H9 (cell line): Measurements from ENCODE around the gene ANO2. TPM values are rescaled to one million over a fixed set of nuclear protein-coding genes. Genes with fewer than 3 reads are reported as not detected.

ENCODE experiments used
- DNase-seq: peaks from one replicate; pipeline ENCODE4 v3.0.0-alpha.2; 2017
- H2AFZ ChIP-seq: one replicate; pipeline ENCODE4 v1.6.1; 2013; ENCODE audit warnings: mild to moderate bottlenecking, low read length, control low read depth, moderate library complexity
- H2AK5ac ChIP-seq: 2 replicates; pipeline ENCODE4 v1.6.1; 2013; ENCODE audit warnings: low read length, control low read depth, mixed read lengths; ENCODE audit not compliant: insufficient read length
- H2BK120ac ChIP-seq: one replicate; pipeline ENCODE4 v1.6.1; 2013; ENCODE audit warnings: low read depth, mild to moderate bottlenecking, low read length, control low read depth, inconsistent platforms; ENCODE audit not compliant: poor library complexity, severe bottlenecking
- H2BK12ac ChIP-seq: 2 replicates; pipeline ENCODE4 v1.6.1; 2013; ENCODE audit warnings: low read length, control low read depth, mixed read lengths, low read depth; ENCODE audit not compliant: insufficient read length
- H2BK15ac ChIP-seq: 2 replicates; pipeline ENCODE4 v1.6.1; 2013; ENCODE audit warnings: low read depth, low read length, control low read depth
- H2BK20ac ChIP-seq: one replicate; pipeline ENCODE4 v1.6.1; 2013; ENCODE audit warnings: low read depth, mild to moderate bottlenecking, low read length, control low read depth, inconsistent platforms; ENCODE audit not compliant: poor library complexity, severe bottlenecking
- H2BK5ac ChIP-seq: 2 replicates; pipeline ENCODE4 v1.6.1; 2013; ENCODE audit warnings: low read length, control low read depth, mixed read lengths; ENCODE audit not compliant: insufficient read length
- H3K14ac ChIP-seq: 2 replicates; pipeline ENCODE4 v1.6.1; 2013; ENCODE audit warnings: low read length, control low read depth; ENCODE audit not compliant: insufficient read depth
- H3K18ac ChIP-seq: 2 replicates; pipeline ENCODE4 v1.6.1; 2013; ENCODE audit warnings: low read depth, mild to moderate bottlenecking, mixed read lengths, low read length, control low read depth; ENCODE audit not compliant: insufficient read length
- H3K23ac ChIP-seq: 2 replicates; pipeline ENCODE4 v1.6.1; 2013; ENCODE audit warnings: low read length, control low read depth, mixed read lengths, low read depth; ENCODE audit not compliant: insufficient read length
- H3K23me2 ChIP-seq: 2 replicates; pipeline ENCODE4 v1.6.1; 2013; ENCODE audit warnings: low read depth, mild to moderate bottlenecking, mixed read lengths, low read length, control low read depth; ENCODE audit not compliant: insufficient read length, poor library complexity, severe bottlenecking
- H3K27ac ChIP-seq: 2 replicates; pipeline ENCODE4 v1.5.1; 2013; ENCODE audit warnings: low read length, control low read depth, mixed read lengths, low read depth; ENCODE audit not compliant: insufficient read length
- H3K27me3 ChIP-seq: 2 replicates; pipeline ENCODE4 v1.6.1; 2013; ENCODE audit warnings: low read length, control low read depth, inconsistent platforms; ENCODE audit not compliant: insufficient read depth
- H3K4ac ChIP-seq: 2 replicates; pipeline ENCODE4 v1.6.1; 2013; ENCODE audit warnings: low read depth, mild to moderate bottlenecking, control low read depth, inconsistent platforms, low read length, moderate library complexity
- H3K4me1 ChIP-seq: 2 replicates; pipeline ENCODE4 v1.6.1; 2013; ENCODE audit warnings: low read length, control low read depth, inconsistent platforms; ENCODE audit not compliant: insufficient read depth
- H3K4me2 ChIP-seq: 2 replicates; pipeline ENCODE4 v1.6.1; 2013; ENCODE audit warnings: low read length, control low read depth, mixed read lengths; ENCODE audit not compliant: insufficient read length, insufficient read depth
- H3K56ac ChIP-seq: 2 replicates; pipeline ENCODE4 v1.6.1; 2013; ENCODE audit warnings: low read depth, mild to moderate bottlenecking, mixed read lengths, low read length, control low read depth; ENCODE audit not compliant: insufficient read length
- H3K79me1 ChIP-seq: 2 replicates; pipeline ENCODE4 v1.6.1; 2013; ENCODE audit warnings: low read depth, mild to moderate bottlenecking, moderate library complexity, low read length, control low read depth, inconsistent platforms; ENCODE audit not compliant: insufficient read depth, poor library complexity, severe bottlenecking
- H3K79me2 ChIP-seq: 2 replicates; pipeline ENCODE4 v1.6.1; 2013; ENCODE audit warnings: low read length, control low read depth, inconsistent platforms; ENCODE audit not compliant: insufficient read depth
- H3K9ac ChIP-seq: 2 replicates; pipeline ENCODE4 v1.6.1; 2013; ENCODE audit warnings: low read length, control low read depth, mixed read lengths; ENCODE audit not compliant: insufficient read length; ENCODE audit errors: extremely low read depth
- H3K9me3 ChIP-seq: one replicate; pipeline ENCODE4 v1.6.1; 2013; ENCODE audit warnings: low read depth, low read length, inconsistent platforms; ENCODE audit not compliant: control insufficient read depth
- H3T11ph ChIP-seq: one replicate; pipeline ENCODE4 v1.6.1; 2013; ENCODE audit warnings: mild to moderate bottlenecking, low read length, control low read depth, inconsistent platforms
- H4K20me1 ChIP-seq: one replicate; pipeline ENCODE4 v1.6.1; 2013; ENCODE audit not compliant: control insufficient read depth, insufficient read length, insufficient read depth
- H4K5ac ChIP-seq: 2 replicates; pipeline ENCODE4 v1.6.1; 2013; ENCODE audit warnings: low read depth, mild to moderate bottlenecking, mixed read lengths, low read length, control low read depth; ENCODE audit not compliant: insufficient read length
- H4K8ac ChIP-seq: replicated peaks from 2 replicates; pipeline ENCODE4 v1.6.1; 2013; ENCODE audit warnings: low read length, control low read depth, mixed read lengths, low read depth; ENCODE audit not compliant: insufficient read length
- H4K91ac ChIP-seq: 2 replicates; pipeline ENCODE4 v1.6.1; 2013; ENCODE audit warnings: low read depth, mild to moderate bottlenecking, moderate library complexity, mixed read lengths, low read length, control low read depth; ENCODE audit not compliant: insufficient read length
- H3K27ac Mint-ChIP-seq, 3 experiments: 2 replicates in 2 of 3; 3 replicates in 1 of 3; pipeline ENCODE4 v1.8.0; 2020 to 2021; ENCODE audit warnings: mixed read lengths in 3 of 3, mild to moderate bottlenecking in 1 of 3, moderate library complexity in 1 of 3
- H3K27me3 Mint-ChIP-seq: 2 replicates; pipeline ENCODE4 v1.8.0; 2021; ENCODE audit warnings: low read depth, mild to moderate bottlenecking, moderate library complexity, mixed read lengths
- H3K36me3 Mint-ChIP-seq, 3 experiments: 2 replicates in 2 of 3; 3 replicates in 1 of 3; pipeline ENCODE4 v1.8.0; 2020 to 2021; ENCODE audit warnings: low read depth in 3 of 3, mixed read lengths in 3 of 3; ENCODE audit not compliant: insufficient read depth in 1 of 3
- H3K4me1 Mint-ChIP-seq, 2 experiments: 2 replicates each; pipeline ENCODE4 v1.8.0; 2020; ENCODE audit warnings: mixed read lengths in 2 of 2
- H3K4me3 Mint-ChIP-seq, 2 experiments: 2 replicates in 1 of 2; 3 replicates in 1 of 2; pipeline ENCODE4 v1.8.0; 2020 to 2021; ENCODE audit warnings: mild to moderate bottlenecking in 2 of 2, mixed read lengths in 2 of 2, moderate library complexity in 1 of 2
- H3K9me3 Mint-ChIP-seq, 2 experiments: 2 replicates in 1 of 2; 3 replicates in 1 of 2; pipeline ENCODE4 v1.8.0; 2020; ENCODE audit warnings: mild to moderate bottlenecking in 2 of 2, mixed read lengths in 2 of 2, moderate library complexity in 1 of 2
- WGBS: extraction: QIAGEN DNeasy Blood & Tissue Kit; methylation state at CpG from one replicate; pipeline ENCODE4 v1.1.7; 2013; ENCODE audit warnings: missing lambda C conversion rate, low lambda C conversion rate, mixed read lengths; ENCODE audit not compliant: insufficient read length; ENCODE audit errors: extremely low coverage; 5-methylcytosine and 5-hydroxymethylcytosine counted together
- total RNA-seq: library from RNA; stranded (reverse); gene quantifications from 2 replicates; pipeline ENCODE4 v1.2.1, GENCODE V29; 2021
- TF ChIP-seq, protein P1 (sequence below): fragments of 200-600 bp; sonication (generic); conservative IDR thresholded peaks from 3 replicates; pipeline ENCODE4 v1.8.0; 2021; ENCODE audit warnings: antibody characterized with exemption, mild to moderate bottlenecking

ANO2 gene
- total RNA-seq, 1 experiment from 2014 or later, result 3.8 TPM

DNA sequence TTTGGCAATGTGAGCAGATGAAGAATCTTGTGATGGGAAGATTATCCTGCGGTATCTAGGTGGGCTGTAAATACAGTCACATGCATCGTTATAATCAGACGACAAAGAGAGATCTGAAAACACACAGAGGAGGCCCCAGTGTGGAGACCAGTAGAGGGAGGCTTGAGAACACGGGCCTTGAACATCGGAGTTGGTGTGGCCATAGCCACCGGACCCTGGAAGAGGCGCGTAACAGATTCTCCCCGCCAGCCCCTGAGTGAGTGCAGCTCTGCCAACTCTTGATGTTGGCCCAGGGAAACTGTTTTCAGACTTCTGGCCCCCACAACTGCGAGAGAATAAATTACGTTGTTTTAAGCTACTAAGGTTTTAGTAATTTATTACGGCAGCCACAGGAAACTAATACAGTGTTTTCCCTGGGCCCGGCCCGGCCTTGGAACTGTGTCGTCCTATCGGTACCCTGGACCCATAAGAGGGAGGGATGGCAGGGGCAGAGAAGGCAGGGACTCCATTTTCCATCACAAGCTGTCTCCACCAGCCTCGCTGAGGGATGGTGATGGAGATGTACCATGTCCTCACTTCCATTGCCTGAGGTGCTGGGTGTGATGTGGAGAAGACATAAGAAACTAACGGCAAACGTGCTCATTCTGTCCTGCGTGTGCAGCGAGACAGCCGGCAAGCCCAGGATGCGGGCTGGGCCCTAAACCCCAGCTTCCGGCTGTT lies 421.5 kb downstream of the ANO2 start:
- WGBS, result no CpG with 5 or more reads among the region's 24 CpGs
- Histone ChIP-seq H3K4ac (no peak overlapping the region), H3K56ac (no peak overlapping the region), H3K9ac (no peak overlapping the region), H2BK120ac (no peak overlapping the region), H3K27ac (no peak overlapping the region), H3K23me2 (no peaks in the 10 kb centered on the region), H3K27me3 (no peaks in the 10 kb centered on the region), H3K9me3 (no peaks in the 10 kb centered on the region), H3K79me2 (no peaks in the 10 kb centered on the region), H4K91ac (no peak overlapping the region), H3K23ac (no peak overlapping the region), H3K4me2 (no peak overlapping the region), H2BK15ac (no peak overlapping the region), H3K4me1 (no peaks in the 10 kb centered on the region), H2BK20ac (no peak overlapping the region), H4K8ac (no peak overlapping the region), H2BK5ac (no peak overlapping the region), H3K14ac (no peak overlapping the region), H3K18ac (no peak overlapping the region), H2BK12ac (no peak overlapping the region), H2AFZ (no peak overlapping the region), H4K20me1 (no peaks in the 10 kb centered on the region), H2AK5ac (no peak overlapping the region), H3T11ph (no peak overlapping the region), H4K5ac (no peak overlapping the region), H3K79me1 (no peaks in the 10 kb centered on the region)
- Mint-ChIP-seq H3K4me1 (peaks cover 3 to 6% of the 10 kb centered on the region in 2 experiments), H3K36me3 (no peaks in the 10 kb centered on the region), H3K9me3 (no peaks in the 10 kb centered on the region), H3K4me3 (no peak overlapping the region), H3K27me3 (peaks cover 3% of the 10 kb centered on the region; the same call in 1 of the 2 replicates), H3K27ac (no peak overlapping the region)
- no peak for DNase-seq
- TF ChIP-seq, protein P1, sequence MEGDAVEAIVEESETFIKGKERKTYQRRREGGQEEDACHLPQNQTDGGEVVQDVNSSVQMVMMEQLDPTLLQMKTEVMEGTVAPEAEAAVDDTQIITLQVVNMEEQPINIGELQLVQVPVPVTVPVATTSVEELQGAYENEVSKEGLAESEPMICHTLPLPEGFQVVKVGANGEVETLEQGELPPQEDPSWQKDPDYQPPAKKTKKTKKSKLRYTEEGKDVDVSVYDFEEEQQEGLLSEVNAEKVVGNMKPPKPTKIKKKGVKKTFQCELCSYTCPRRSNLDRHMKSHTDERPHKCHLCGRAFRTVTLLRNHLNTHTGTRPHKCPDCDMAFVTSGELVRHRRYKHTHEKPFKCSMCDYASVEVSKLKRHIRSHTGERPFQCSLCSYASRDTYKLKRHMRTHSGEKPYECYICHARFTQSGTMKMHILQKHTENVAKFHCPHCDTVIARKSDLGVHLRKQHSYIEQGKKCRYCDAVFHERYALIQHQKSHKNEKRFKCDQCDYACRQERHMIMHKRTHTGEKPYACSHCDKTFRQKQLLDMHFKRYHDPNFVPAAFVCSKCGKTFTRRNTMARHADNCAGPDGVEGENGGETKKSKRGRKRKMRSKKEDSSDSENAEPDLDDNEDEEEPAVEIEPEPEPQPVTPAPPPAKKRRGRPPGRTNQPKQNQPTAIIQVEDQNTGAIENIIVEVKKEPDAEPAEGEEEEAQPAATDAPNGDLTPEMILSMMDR, result no peak
